ENCODE measurements around the gene PSMG3. TPM values are rescaled to one million over a fixed set of nuclear protein-coding genes. Genes with fewer than 3 reads are reported as not detected.

The PSMG3 gene
- total RNA-seq, 1 donor from 2014 or later: 31.1 TPM

GRCh38 chr7:1592299-1592871, 22.6 kb upstream of the PSMG3 start:
- no peaks in the 10 kb centered on the region for H3K27me3 ChIP-seq
- no peaks in the 10 kb centered on the region for H3K9me3 ChIP-seq (ENCODE audit: low read depth)
- Mint-ChIP-seq H3K27ac (no peak overlapping the region), H3K27me3 (ENCODE audit: insufficient read depth, low read depth) (peaks cover 17% of the 10 kb centered on the region), H3K9me3 (peaks cover 2% of the 10 kb centered on the region), H3K4me3 (no peak overlapping the region), H3K36me3 (no peaks in the 10 kb centered on the region), H3K4me1 (peaks cover 5% of the 10 kb centered on the region)
- no peak overlapping the region for H3K27ac ChIP-seq
- no peak overlapping the region for H3K4me2 ChIP-seq
- H2AFZ ChIP-seq (replicated peaks): no peak overlapping the region
- H3K36me3 ChIP-seq: no peaks in the 10 kb centered on the region
- H3K4me3 ChIP-seq: no peak overlapping the region
- H3K79me2 ChIP-seq (ENCODE audit: low read depth): no peaks in the 10 kb centered on the region
- H3K4me1 ChIP-seq: no peaks in the 10 kb centered on the region
- no peaks in the 10 kb centered on the region for H4K20me1 ChIP-seq (ENCODE audit: low read depth)
- no peak for DNase-seq (ENCODE audit: low spot score)
- no peaks in the 10 kb centered on the region for H3F3A ChIP-seq (ENCODE audit: low read depth)
- H3K9ac ChIP-seq: no peak overlapping the region
- TF ChIP-seq EZH2phosphoT487 (IDR thresholded peaks at IDR 0.05) (no peak), EZH2 (IDR thresholded peaks at IDR 0.05) (no peak), CTCF (IDR thresholded peaks at IDR 0.05) (no peak)

GRCh38 chr7:1591876-1592275, 22.0 kb upstream of the PSMG3 start:
- DNase-seq (ENCODE audit: low spot score): no peak
- Histone ChIP-seq H3K9ac (no peak overlapping the region), H2AFZ (replicated peaks) (no peak overlapping the region), H3K4me2 (no peak overlapping the region), H3F3A (ENCODE audit: low read depth) (no peaks in the 10 kb centered on the region), H3K4me1 (no peaks in the 10 kb centered on the region), H3K9me3 (ENCODE audit: low read depth) (no peaks in the 10 kb centered on the region), H4K20me1 (ENCODE audit: low read depth) (no peaks in the 10 kb centered on the region), H3K27me3 (no peaks in the 10 kb centered on the region), H3K36me3 (no peaks in the 10 kb centered on the region), H3K79me2 (ENCODE audit: low read depth) (no peaks in the 10 kb centered on the region), H3K27ac (no peak overlapping the region), H3K4me3 (no peak overlapping the region)
- no peak for TF ChIP-seq CTCF (IDR thresholded peaks at IDR 0.05)
- TF ChIP-seq EZH2phosphoT487 (IDR thresholded peaks at IDR 0.05): no peak
- no peak for TF ChIP-seq EZH2 (IDR thresholded peaks at IDR 0.05)
- Mint-ChIP-seq H3K27me3 (ENCODE audit: insufficient read depth, low read depth) (peaks cover 17% of the 10 kb centered on the region), H3K36me3 (no peaks in the 10 kb centered on the region), H3K9me3 (peaks cover 2% of the 10 kb centered on the region), H3K27ac (no peak overlapping the region), H3K4me1 (peaks cover 5% of the 10 kb centered on the region), H3K4me3 (no peak overlapping the region)

- no peaks in the 10 kb centered on the region for H3K27me3 ChIP-seq
- H3K4me3 Mint-ChIP-seq: no peak overlapping the region
- no peaks in the 10 kb centered on the region for H4K20me1 ChIP-seq (ENCODE audit: low read depth)
- TF ChIP-seq EZH2 (IDR thresholded peaks at IDR 0.05) (no peak), CTCF (IDR thresholded peaks at IDR 0.05) (no peak), EZH2phosphoT487 (IDR thresholded peaks at IDR 0.05) (no peak)
- no peak overlapping the region for H3K27ac ChIP-seq
- H3K79me2 ChIP-seq (ENCODE audit: low read depth): no peaks in the 10 kb centered on the region
- H3K27me3 Mint-ChIP-seq (ENCODE audit: insufficient read depth, low read depth): peaks cover 15% of the 10 kb centered on the region
- no peaks in the 10 kb centered on the region for H3F3A ChIP-seq (ENCODE audit: low read depth)
- no peak overlapping the region for H3K4me3 ChIP-seq
- peaks cover 2% of the 10 kb centered on the region for H3K9me3 Mint-ChIP-seq
- no peak overlapping the region for H3K4me2 ChIP-seq
- no peaks in the 10 kb centered on the region for H3K36me3 Mint-ChIP-seq
- no peaks in the 10 kb centered on the region for H3K9me3 ChIP-seq (ENCODE audit: low read depth)
- no peaks in the 10 kb centered on the region for H3K36me3 ChIP-seq
- DNase-seq (ENCODE audit: low spot score): no peak
- no peak overlapping the region for H3K27ac Mint-ChIP-seq
- H3K4me1 ChIP-seq: no peaks in the 10 kb centered on the region
- peaks cover 6% of the 10 kb centered on the region for H3K4me1 Mint-ChIP-seq
- H3K9ac ChIP-seq: no peak overlapping the region
- no peak overlapping the region for H2AFZ ChIP-seq (replicated peaks)
Measured at GRCh38 chr7:1591396-1591795, 21.6 kb upstream of the PSMG3 start.

Measured in neural progenitor cell (in vitro differentiated cells).